22Rv1 (cell line): Measurements from ENCODE around the gene NRIP1.

Experiments used
- CTCF ChIP-seq: fragments of 450-650 bp; IDR thresholded peaks from 2 replicates; pipeline ENCODE4 v1.5.1; 2017; ENCODE audit warnings: mild to moderate bottlenecking
- ZFX ChIP-seq: fragments of 450-650 bp; IDR thresholded peaks from 2 replicates; pipeline ENCODE4 v1.6.1; 2017; ENCODE audit warnings: antibody characterized with exemption, borderline replicate concordance

- TF ChIP-seq CTCF (no peak), ZFX (no peak)
Measured at GRCh38 chr21:15026370-15026769, 38.4 kb downstream of the NRIP1 start.
